ENCODE results near the gene ALG13. TPM values are rescaled to one million over a fixed set of nuclear protein-coding genes. Genes with fewer than 3 reads are reported as not detected.
"Not testable (repeated sequence)": the region's sequence is repeated elsewhere in the genome, so short reads cannot be mapped to it uniquely, and the experiment has no call there.

ALG13 gene
- total RNA-seq, 4 donors from 2014 or later = 15.7 to 42.0 (median 18.7) TPM

GRCh38 chrX:111778591-111778990 is 97.6 kb downstream of the ALG13 start:
- H3K4me1 ChIP-seq = no peaks in the 10 kb centered on the region
- ATAC-seq = no peak
- TF ChIP-seq, protein P1, sequence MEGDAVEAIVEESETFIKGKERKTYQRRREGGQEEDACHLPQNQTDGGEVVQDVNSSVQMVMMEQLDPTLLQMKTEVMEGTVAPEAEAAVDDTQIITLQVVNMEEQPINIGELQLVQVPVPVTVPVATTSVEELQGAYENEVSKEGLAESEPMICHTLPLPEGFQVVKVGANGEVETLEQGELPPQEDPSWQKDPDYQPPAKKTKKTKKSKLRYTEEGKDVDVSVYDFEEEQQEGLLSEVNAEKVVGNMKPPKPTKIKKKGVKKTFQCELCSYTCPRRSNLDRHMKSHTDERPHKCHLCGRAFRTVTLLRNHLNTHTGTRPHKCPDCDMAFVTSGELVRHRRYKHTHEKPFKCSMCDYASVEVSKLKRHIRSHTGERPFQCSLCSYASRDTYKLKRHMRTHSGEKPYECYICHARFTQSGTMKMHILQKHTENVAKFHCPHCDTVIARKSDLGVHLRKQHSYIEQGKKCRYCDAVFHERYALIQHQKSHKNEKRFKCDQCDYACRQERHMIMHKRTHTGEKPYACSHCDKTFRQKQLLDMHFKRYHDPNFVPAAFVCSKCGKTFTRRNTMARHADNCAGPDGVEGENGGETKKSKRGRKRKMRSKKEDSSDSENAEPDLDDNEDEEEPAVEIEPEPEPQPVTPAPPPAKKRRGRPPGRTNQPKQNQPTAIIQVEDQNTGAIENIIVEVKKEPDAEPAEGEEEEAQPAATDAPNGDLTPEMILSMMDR (IDR thresholded peaks at IDR 0.05 in 4 of 5, conservative IDR thresholded peaks at IDR 0.05 in 1 of 5) = no peak
- TF ChIP-seq POLR2A (IDR thresholded peaks at IDR 0.05) = no peak
- in situ Hi-C loops (cut with MboI; ENCODE audit: low sequenced_read_pairs in 4 of 4) = no loop called here
- no peaks in the 10 kb centered on the region for H3K36me3 ChIP-seq
- intact Hi-C loops (cut with DNase I; ENCODE audit: low total_unique reads) = no loop called here
- H3K27me3 ChIP-seq = peaks cover 0 to 3% (median 0%) of the 10 kb centered on the region in 3 donors
- no peak for DNase-seq
- H3K27ac ChIP-seq = no peak overlapping the region
- no peaks in the 10 kb centered on the region for H3K9me3 ChIP-seq
- H3K4me3 ChIP-seq = no peak overlapping the region

- no peaks in the 10 kb centered on the region for H3K4me1 ChIP-seq
- H3K27ac ChIP-seq = no peak overlapping the region
- H3K36me3 ChIP-seq = no peaks in the 10 kb centered on the region
- TF ChIP-seq, protein P1 (IDR thresholded peaks at IDR 0.05 in 4 of 5, conservative IDR thresholded peaks at IDR 0.05 in 1 of 5) = no peak
- no peak for TF ChIP-seq POLR2A (IDR thresholded peaks at IDR 0.05)
- ATAC-seq = no peak
- H3K27me3 ChIP-seq = peaks cover 0 to 3% (median 0%) of the 10 kb centered on the region in 3 donors
- in situ Hi-C loops (cut with MboI; ENCODE audit: low sequenced_read_pairs in 4 of 4) = no loop called here
- H3K4me3 ChIP-seq = no peak overlapping the region
- intact Hi-C loops (cut with DNase I; ENCODE audit: low total_unique reads) = no loop called here
- DNase-seq = no peak
- H3K9me3 ChIP-seq = no peaks in the 10 kb centered on the region
These were observed 98.6 kb downstream of the ALG13 start for GRCh38 chrX:111779582-111779981.

DNA sequence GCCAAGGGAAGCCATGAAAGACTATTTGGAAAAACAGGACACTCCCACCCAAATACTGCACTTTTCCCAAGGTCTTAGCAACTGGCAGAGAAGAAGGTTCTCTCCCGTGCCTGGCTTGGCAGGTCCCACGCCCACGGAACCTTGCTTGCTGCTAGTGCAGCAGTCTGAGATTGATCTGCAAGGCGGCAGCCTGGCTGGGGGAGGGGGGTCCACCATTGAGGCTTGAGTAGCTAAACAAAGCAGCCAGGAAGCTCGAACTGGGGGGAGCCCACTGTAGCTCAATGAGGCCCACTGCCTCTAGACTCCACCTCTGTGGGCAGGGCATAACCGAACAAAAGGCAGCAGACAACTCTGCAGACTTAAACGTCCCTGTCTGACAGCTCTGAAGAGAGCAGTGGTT is 103.7 kb downstream of the ALG13 start:
- H3K36me3 ChIP-seq = no peaks in the 10 kb centered on the region
- H3K9me3 ChIP-seq = no peaks in the 10 kb centered on the region
- peaks cover 0 to 3% (median 0%) of the 10 kb centered on the region in 3 donors for H3K27me3 ChIP-seq
- no peak for TF ChIP-seq POLR2A (IDR thresholded peaks at IDR 0.05)
- TF ChIP-seq, protein P1 (IDR thresholded peaks at IDR 0.05 in 4 of 5, conservative IDR thresholded peaks at IDR 0.05 in 1 of 5) = no peak
- ATAC-seq = no peak
- DNase-seq = no peak
- no peaks in the 10 kb centered on the region for H3K4me1 ChIP-seq
- in situ Hi-C loops (cut with MboI; ENCODE audit: low sequenced_read_pairs in 4 of 4) = no loop called here
- intact Hi-C loops (cut with DNase I; ENCODE audit: low total_unique reads) = no loop called here
- no peak overlapping the region for H3K27ac ChIP-seq
- H3K4me3 ChIP-seq = no peak overlapping the region

DNA sequence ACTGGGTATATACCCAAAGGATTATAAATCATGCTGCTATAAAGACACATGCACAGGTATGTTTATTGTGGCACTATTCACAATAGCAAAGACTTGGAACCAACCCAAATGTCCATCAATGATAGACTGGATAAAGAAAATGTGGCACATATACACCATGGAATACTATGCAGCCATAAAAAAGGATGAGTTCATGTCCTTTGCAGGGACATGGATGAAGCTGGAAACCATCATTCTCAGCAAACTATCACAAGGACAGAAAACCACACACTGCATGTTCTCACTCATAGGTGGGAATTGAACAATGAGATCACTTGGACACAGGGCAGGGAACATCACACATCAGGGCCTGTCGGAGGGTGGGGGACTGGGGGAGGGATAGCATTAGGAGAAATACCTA is 109.1 kb downstream of the ALG13 start:
- DNase-seq; ATAC-seq; H3K4me3 ChIP-seq; H3K9me3 ChIP-seq; intact Hi-C loops (cut with DNase I; ENCODE audit: low total_unique reads); H3K27ac ChIP-seq; in situ Hi-C loops (cut with MboI; ENCODE audit: low sequenced_read_pairs in 4 of 4); H3K27me3 ChIP-seq; H3K4me1 ChIP-seq; H3K36me3 ChIP-seq: not testable (repeated sequence)

Other genes starting within 250 kb of the ALG13 start
- under 1 TPM in 1 of 4 donors, not detected in 3; 0.04 TPM for gene SERTM2, start 169.5 kb upstream of the ALG13 start, total RNA-seq
- gene TRPC5OS, start 195.0 kb downstream of the ALG13 start, total RNA-seq = not detected